DND-41 (cell line): ENCODE measurements around the gene NPNT.

Experiments
- EZH2 ChIP-seq: IDR thresholded peaks from 3 replicates; pipeline ENCODE4 v1.6.1; 2012; ENCODE audit warnings: borderline replicate concordance, low read depth, mild to moderate bottlenecking, moderate library complexity, low read length, inconsistent platforms; ENCODE audit not compliant: severe bottlenecking
- TF ChIP-seq, protein P1 (sequence below): IDR thresholded peaks from 2 replicates; pipeline ENCODE4 v1.5.1; 2012; ENCODE audit warnings: borderline replicate concordance, low read length, moderate library complexity, mild to moderate bottlenecking; ENCODE audit not compliant: poor library complexity, severe bottlenecking; ENCODE audit errors: extremely low read depth

DNA sequence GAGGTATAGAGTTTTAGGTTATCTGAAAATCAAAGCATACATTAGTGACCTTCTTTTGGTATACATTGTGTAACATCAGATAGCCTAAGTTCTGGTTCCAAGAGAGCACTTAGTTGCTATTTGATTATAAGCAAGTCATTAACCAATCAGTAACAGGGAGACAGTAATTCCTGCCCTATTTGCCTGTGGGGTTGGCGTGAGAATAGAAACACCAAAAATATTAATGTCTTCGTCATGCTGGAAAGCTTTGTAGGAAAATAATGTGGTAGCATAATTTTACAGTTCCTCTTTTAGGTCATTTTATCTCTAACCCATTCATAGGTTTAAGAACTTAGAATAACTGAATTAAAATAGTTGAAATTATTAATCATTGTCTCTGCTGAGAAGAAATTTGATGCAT, 37.8 kb downstream of the NPNT start:
- TF ChIP-seq, protein P1, sequence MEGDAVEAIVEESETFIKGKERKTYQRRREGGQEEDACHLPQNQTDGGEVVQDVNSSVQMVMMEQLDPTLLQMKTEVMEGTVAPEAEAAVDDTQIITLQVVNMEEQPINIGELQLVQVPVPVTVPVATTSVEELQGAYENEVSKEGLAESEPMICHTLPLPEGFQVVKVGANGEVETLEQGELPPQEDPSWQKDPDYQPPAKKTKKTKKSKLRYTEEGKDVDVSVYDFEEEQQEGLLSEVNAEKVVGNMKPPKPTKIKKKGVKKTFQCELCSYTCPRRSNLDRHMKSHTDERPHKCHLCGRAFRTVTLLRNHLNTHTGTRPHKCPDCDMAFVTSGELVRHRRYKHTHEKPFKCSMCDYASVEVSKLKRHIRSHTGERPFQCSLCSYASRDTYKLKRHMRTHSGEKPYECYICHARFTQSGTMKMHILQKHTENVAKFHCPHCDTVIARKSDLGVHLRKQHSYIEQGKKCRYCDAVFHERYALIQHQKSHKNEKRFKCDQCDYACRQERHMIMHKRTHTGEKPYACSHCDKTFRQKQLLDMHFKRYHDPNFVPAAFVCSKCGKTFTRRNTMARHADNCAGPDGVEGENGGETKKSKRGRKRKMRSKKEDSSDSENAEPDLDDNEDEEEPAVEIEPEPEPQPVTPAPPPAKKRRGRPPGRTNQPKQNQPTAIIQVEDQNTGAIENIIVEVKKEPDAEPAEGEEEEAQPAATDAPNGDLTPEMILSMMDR = no peak
- no peak for TF ChIP-seq EZH2
